ENCODE data around the gene RIMBP2.

DNA sequence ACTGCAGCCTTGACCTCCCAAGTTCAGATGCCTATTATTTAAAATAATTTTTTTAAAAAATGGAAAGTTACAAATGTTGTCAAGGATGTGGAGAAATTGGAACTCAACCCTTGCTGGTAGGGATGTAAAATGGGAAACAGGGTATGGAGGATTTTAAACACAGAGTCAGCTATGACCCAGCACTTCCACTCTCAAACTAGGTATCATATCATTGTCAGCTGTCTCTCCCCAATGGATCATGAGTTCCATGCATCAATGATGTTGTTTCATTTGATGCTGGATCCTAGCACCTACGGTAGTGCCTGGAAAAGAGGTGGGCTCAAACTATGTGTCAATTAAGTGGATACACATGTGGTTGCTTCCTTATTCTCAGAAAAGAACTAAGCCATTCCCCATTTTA is 150.9 kb downstream of the RIMBP2 start:
- TF ChIP-seq CTCF (conservative IDR thresholded peaks at IDR 0.05; ENCODE audit: low read depth, low read length) (no peak), EZH2 (IDR thresholded peaks at IDR 0.05; ENCODE audit: borderline replicate concordance, low read depth, low read length, poor library complexity, severe bottlenecking) (no peak)
